G401.6 (cell line): Measurements from ENCODE around the gene HLA-DOB.

Experiments
- FAIRE-seq: peaks from 2 replicates; lab custom pipeline; 2012; peaks lifted over from hg19 to GRCh38; lab: Jason Lieb, UNC

The HLA-DOB gene

GRCh38 chr6:32816746-32817204 lies at the start of gene HLA-DOB:
Gene HLA-DOB (minus strand): TSS chr6:32817002. CDS start chr6:32816951, 51 bp downstream.
- FAIRE-seq: peak; percentile 75

DNA sequence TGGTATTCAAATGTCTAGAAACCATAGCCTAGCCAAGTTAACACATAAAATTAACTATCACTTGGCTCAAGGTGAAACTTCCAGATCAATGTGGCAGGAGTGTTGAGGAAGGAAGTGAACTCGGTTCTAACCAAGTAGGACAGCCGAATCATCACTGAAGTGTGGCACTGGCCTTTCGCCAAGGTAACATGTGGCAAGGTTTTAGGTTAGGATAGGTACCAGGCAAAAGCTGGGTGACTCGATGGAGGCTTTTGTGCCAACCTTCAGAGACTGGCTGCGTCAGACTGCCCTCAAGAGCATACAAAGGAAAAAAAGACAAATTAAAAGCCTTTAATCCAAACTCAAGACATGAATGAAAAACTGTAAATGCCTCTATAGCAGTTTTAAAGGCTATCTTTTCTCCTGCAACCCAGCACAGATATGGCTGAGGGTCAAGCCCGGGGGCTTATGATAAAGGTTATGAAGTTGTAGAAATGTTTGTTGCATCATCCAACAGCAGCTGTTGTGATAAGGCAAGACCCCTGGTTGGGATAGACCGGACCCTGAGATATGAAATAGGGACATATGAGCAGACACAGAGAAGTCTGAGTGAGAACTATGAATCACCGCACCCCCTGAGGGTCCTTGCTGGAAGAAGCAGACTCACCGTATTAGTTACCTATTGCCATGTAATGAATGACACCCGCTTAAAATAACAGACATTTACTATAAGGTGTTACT lies 49.1 kb upstream of the HLA-DOB start:
- FAIRE-seq: no peak

DNA sequence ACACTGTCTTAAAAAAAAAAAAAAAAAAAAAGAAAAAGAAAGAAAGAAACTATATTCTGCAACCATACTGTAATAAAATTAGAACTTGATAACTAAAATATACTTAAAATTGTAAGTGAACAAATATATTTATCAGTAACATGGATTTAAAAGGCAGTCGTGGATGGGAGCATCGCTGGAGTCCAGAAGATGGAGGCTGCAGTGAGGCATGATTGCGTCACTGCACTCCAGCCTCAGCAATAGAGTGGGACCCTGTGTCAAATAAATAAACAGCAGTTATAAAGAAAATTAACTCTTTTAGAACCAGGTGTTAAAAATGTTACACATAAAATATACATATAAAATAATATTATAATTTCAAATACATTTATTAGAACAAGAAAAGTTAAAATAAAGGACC lies 45.9 kb upstream of the HLA-DOB start:
- no peak for FAIRE-seq

- no peak for FAIRE-seq
These were observed 43.9 kb upstream of the HLA-DOB start for GRCh38 chr6:32860674-32861073.

DNA sequence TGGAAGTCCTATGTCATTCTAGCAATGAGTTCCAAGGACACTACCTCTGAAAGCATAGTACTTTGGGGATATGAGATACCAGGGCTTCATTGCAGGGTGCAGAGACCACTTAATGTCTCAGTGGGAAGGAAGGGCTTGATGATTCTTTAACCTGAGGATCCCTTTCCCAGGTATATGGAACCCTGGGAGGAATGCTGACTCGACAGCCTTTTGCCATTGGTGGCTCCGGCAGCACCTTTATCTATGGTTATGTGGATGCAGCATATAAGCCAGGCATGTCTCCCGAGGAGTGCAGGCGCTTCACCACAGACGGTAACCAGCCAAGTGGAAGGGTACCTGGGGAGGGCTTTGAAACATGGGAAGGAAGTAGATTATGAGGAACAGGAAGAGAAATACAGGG lies 41.4 kb upstream of the HLA-DOB start:
- FAIRE-seq: no peak

DNA sequence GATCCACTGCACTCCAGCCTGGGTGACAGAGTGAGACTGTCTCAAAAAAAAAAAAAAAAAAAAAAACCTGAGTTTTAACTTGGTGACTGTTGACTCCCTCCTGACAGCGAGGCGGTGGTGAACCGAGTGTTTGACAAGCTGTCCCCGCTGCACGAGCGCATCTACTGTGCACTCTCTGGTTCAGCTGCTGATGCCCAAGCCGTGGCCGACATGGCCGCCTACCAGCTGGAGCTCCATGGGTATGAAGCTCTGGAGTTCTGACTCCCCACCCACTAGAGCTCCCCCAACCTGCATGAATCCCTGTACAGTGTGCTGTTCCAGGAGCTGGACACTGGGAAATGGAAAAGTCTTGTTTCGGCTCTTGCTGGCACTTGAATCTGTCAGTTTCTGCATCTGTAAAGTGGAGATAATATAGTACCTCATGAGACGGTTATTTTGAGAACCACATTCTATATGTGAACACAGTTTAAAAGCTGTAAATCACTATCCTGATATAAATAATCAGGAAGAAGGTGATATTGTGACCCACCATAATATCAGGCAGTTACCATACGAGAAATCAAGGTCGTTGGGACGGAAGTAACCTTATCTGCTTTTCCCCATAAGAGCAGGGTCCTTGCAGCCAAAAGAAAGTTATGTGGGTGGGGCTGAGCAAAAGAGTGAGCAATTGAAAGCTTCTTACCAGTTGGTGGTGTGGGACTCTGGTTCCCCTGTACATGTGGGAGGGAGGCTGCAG lies 40.5 kb upstream of the HLA-DOB start:
- FAIRE-seq: no peak

DNA sequence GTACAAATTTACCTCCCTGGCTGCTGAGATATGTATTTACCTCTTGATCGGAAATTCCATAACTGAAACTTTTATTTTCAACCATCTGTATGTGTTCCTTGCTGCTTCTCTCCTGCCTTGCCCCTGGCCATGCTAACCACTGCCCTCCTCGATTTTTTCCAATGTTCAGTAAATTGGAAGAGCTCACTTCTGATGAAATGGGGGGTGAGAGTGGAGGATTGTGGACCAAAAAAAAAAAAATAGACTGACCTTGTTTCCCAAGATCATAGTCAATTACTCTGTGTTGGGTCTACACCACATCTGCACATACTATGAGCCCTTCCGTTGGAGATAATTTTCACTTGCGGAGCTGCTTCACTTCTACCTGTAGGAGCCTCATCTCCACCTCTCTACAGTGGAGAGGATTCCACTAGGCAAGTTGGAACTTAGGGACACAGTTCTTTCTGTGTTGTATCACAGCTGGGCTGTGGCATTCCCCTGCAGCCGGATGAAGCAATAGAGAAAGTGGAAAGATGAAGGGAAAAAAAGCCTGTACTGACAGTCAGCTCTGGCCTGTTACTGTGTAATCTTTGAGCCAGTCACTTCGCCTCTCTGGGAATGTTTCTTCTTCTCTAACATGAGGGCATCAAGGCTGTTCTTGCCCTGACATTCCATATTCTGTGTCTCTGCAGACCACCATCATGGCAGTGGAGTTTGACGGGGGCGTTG lies 38.8 kb upstream of the HLA-DOB start:
- no peak for FAIRE-seq

- FAIRE-seq: no peak
These were observed 37.8 kb upstream of the HLA-DOB start for GRCh38 chr6:32854376-32855178.

- peak; percentile 64 for FAIRE-seq
These were observed 37.0 kb upstream of the HLA-DOB start, which contains the start of the genes PSMB9 and TAP1 for GRCh38 chr6:32853541-32854375. Gene PSMB9 (plus strand): TSS chr6:32854192. CDS start chr6:32854230, 38 bp downstream. Gene TAP1 (minus strand): TSS chr6:32853704. CDS start chr6:32853636, 68 bp downstream.

DNA sequence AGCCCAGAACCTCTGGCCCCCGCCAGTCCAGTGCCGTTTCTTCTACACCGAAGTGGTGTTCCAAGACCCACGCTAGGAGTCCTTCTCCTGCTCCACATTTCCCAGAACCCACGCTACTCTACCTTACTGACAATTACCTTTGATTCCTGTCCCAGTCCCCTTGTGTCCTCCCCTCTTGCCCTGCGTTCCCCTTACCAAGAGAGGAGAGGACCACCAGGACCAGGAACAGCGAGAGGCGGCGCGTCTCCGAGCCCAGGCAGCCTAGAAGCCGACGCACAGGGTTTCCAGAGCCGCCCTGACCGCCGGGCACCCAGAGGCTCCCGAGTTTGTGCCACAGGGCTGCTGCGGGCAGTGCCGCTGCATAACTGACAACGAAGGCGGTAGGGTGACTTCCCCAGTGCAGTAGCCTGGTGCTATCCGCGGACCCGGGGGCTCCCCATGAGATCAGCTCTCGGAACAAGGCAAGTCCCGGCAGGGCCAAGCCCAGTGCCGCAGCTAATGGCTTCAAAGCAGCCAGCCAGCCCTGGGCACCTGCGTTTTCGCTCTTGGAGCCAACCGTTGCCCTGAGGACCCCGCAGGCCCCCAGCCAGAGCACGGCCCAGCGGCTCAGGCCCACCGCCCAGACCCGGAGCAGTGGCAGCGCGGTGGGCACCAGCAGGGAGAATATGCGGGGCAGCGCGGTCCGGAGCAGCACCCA lies 36.2 kb upstream of the HLA-DOB start:
- no peak for FAIRE-seq

GRCh38 chr6:32852018-32852843 lies 35.4 kb upstream of the HLA-DOB start:
- FAIRE-seq: no peak

GRCh38 chr6:32851025-32851424 lies 34.2 kb upstream of the HLA-DOB start:
- FAIRE-seq: no peak

DNA sequence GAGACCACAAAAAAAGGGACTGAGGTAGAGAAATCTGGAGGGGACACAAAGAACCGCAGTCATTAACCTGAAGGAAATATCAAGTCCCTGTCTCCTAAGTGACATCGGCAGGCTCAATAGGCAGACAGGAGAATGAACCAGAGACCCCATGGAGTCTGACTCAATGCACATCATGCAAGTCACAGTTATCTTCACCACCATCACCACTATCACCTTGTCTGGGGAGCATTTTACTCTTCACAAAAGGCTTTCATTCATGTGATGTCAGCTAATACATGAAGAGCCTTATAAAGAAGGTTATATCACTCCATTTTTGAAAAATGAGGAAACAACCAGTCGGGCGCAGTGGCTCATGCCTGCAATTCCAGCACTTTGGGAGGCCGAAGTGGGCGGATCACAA lies 32.3 kb upstream of the HLA-DOB start:
- FAIRE-seq: no peak

DNA sequence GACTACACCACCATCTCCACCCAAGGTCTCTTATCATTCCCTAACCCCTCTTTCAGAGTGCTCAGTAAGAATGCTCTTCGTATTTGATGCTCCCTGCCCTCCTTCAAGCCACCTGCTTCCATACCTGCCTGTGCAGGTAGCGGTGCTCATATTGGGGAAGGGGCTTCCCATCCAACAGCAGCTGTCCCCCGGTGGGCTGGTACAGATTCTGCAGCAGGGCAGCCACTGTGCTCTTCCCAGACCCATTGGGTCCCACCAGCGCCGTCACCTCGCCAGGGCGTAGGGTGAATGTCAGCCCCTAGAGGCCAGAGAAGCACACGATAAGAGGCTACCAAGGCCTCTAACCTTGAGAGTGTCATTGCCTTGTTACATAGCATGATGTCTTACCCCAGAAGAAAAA lies 31.0 kb upstream of the HLA-DOB start:
- FAIRE-seq: no peak

GRCh38 chr6:32847004-32847403 lies 30.2 kb upstream of the HLA-DOB start:
- FAIRE-seq: no peak

GRCh38 chr6:32845384-32845884 lies 28.6 kb upstream of the HLA-DOB start:
- no peak for FAIRE-seq

GRCh38 chr6:32844839-32845383 lies 28.1 kb upstream of the HLA-DOB start:
- FAIRE-seq: no peak

DNA sequence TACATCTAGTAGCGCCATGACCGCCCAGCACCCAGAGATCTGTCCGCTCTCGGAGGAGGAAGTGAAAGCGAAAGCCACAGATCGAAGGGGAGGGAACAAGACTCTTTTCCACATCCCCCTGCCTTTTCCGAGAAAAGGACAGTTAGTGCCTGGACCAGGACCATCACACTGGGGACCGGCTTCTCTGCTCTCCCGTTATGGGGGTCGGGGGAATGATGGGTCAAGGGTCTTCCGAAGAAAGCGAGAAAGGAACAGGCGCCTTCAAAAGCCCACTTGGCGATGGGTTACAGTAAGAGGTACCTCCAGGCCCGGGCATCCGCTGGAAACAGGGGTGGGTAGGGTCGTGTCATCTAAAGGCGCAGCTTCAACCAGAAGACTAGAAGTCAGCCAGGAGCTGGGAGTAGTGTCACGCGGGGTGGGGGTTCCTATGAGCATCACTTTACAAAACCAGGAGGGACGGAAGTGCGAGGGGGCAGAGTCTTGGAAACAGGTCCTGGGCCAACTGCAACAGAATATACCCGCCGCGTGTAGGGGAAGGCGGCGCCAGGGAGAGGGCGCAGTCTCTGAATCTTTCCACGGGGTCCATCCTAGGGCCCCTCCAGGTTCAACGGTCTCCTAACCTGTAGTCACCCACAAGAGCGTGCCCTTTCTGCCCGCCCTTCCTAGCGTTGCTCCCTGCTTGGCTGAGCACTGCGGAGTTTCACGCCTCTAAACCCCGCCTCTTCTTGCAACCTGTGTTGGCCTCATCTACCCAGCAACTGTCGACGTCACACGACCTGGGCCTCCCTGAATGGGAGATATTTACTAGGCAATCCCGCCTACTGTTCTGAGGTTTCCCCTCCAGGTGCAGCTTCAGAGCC lies 27.4 kb upstream of the HLA-DOB start, which contains the start of gene PSMB8:
PSMB8 (minus strand) TSS at position 69 of the 860 bp plus-strand sequence; CDS start at position 18, 51 bp downstream.
- FAIRE-seq: peak; percentile 66
